ENCODE measurements around the gene MDGA2. TPM values are rescaled to one million over a fixed set of nuclear protein-coding genes. Genes with fewer than 3 reads are reported as not detected.
"Not testable (repeated sequence)": the region's sequence is repeated elsewhere in the genome, so short reads cannot be mapped to it uniquely, and the experiment has no call there.

MDGA2 gene
- total RNA-seq, 6 experiments from 2014 or later, result 0.17 to 0.53 (median 0.27) TPM; not detected in 3

GRCh38 chr14:47637753-47638152 is 37.7 kb downstream of the MDGA2 start:
- no peak for ATAC-seq
- 72% methylated on average over 3 of the region's 3 CpGs for WGBS (ENCODE audit: insufficient coverage, low coverage, low lambda C conversion rate, missing lambda C conversion rate)
- Histone ChIP-seq H3K4me1 (no peaks in the 10 kb centered on the region), H3K4me3 (no peak overlapping the region), H3K9me3 (no peaks in the 10 kb centered on the region), H3K36me3 (no peaks in the 10 kb centered on the region), H3K27ac (no peak overlapping the region), H3K27me3 (no peaks in the 10 kb centered on the region)
- intact Hi-C loops (cut with DNase I), result no loop called here
- TF ChIP-seq CTCF (IDR thresholded peaks at IDR 0.05), result no peak
- TF ChIP-seq POLR2A (IDR thresholded peaks at IDR 0.05), result no peak
- DNase-seq, result no peak

GRCh38 chr14:47626151-47627035 is 49.0 kb downstream of the MDGA2 start:
- no peak for ATAC-seq
- WGBS (ENCODE audit: insufficient coverage, low coverage, low lambda C conversion rate, missing lambda C conversion rate), result 92% methylated on average over 9 of the region's 51 CpGs
- intact Hi-C loops (cut with DNase I), result no loop called here
- peak in 1 of 3 donors; percentile 49 for DNase-seq
- Histone ChIP-seq H3K4me1 (no peaks in the 10 kb centered on the region), H3K27ac (no peak overlapping the region), H3K27me3 (no peaks in the 10 kb centered on the region), H3K9me3 (no peaks in the 10 kb centered on the region), H3K4me3 (no peak overlapping the region), H3K36me3 (no peaks in the 10 kb centered on the region)
- TF ChIP-seq CTCF (IDR thresholded peaks at IDR 0.05), result no peak
- TF ChIP-seq POLR2A (IDR thresholded peaks at IDR 0.05), result no peak

- H3K4me1 ChIP-seq; intact Hi-C loops (cut with DNase I); H3K4me3 ChIP-seq; DNase-seq; H3K36me3 ChIP-seq; H3K27me3 ChIP-seq; ATAC-seq; H3K27ac ChIP-seq; H3K9me3 ChIP-seq: not testable (repeated sequence)
- WGBS (ENCODE audit: insufficient coverage, low coverage, low lambda C conversion rate, missing lambda C conversion rate), result 65% methylated on average over 13 of the region's 13 CpGs
These were observed 51.3 kb downstream of the MDGA2 start for GRCh38 chr14:47624126-47624525.

- WGBS (ENCODE audit: insufficient coverage, low coverage, low lambda C conversion rate, missing lambda C conversion rate), result 40% methylated on average over 1 of the region's 3 CpGs
- ATAC-seq (no peak), DNase-seq (no peak)
- Histone ChIP-seq H3K9me3 (no peaks in the 10 kb centered on the region), H3K27me3 (no peaks in the 10 kb centered on the region), H3K4me3 (no peak overlapping the region), H3K27ac (no peak overlapping the region), H3K36me3 (no peaks in the 10 kb centered on the region), H3K4me1 (no peaks in the 10 kb centered on the region)
- intact Hi-C loops (cut with DNase I), result no loop called here
- TF ChIP-seq CTCF (IDR thresholded peaks at IDR 0.05) (no peak), POLR2A (IDR thresholded peaks at IDR 0.05) (no peak)
These were observed 56.0 kb downstream of the MDGA2 start for GRCh38 chr14:47619392-47619791.

GRCh38 chr14:47606566-47606965 is 68.8 kb downstream of the MDGA2 start:
- Histone ChIP-seq H3K9me3 (no peaks in the 10 kb centered on the region), H3K27me3 (no peaks in the 10 kb centered on the region), H3K4me3 (no peak overlapping the region), H3K27ac (no peak overlapping the region), H3K4me1 (no peaks in the 10 kb centered on the region), H3K36me3 (no peaks in the 10 kb centered on the region)
- no peak for ATAC-seq
- DNase-seq, result no peak
- TF ChIP-seq CTCF (IDR thresholded peaks at IDR 0.05) (no peak), POLR2A (IDR thresholded peaks at IDR 0.05) (no peak)
- WGBS (ENCODE audit: insufficient coverage, low coverage, low lambda C conversion rate, missing lambda C conversion rate), result 51% methylated on average over 3 of the region's 3 CpGs
- intact Hi-C loops (cut with DNase I), result no loop called here

Data from right lobe of liver (tissue), 6 donors.